ENCODE measurements around the gene TNNC2. TPM values are rescaled to one million over a fixed set of nuclear protein-coding genes. Genes with fewer than 3 reads are reported as not detected.
"Not testable (repeated sequence)": the region's sequence is repeated elsewhere in the genome, so short reads cannot be mapped to it uniquely, and the experiment has no call there.

TNNC2 gene
- total and polyA plus RNA-seq, 10 donors, result 0.54 to 3.4 (median 1.4) TPM; not detected in 5

DNA sequence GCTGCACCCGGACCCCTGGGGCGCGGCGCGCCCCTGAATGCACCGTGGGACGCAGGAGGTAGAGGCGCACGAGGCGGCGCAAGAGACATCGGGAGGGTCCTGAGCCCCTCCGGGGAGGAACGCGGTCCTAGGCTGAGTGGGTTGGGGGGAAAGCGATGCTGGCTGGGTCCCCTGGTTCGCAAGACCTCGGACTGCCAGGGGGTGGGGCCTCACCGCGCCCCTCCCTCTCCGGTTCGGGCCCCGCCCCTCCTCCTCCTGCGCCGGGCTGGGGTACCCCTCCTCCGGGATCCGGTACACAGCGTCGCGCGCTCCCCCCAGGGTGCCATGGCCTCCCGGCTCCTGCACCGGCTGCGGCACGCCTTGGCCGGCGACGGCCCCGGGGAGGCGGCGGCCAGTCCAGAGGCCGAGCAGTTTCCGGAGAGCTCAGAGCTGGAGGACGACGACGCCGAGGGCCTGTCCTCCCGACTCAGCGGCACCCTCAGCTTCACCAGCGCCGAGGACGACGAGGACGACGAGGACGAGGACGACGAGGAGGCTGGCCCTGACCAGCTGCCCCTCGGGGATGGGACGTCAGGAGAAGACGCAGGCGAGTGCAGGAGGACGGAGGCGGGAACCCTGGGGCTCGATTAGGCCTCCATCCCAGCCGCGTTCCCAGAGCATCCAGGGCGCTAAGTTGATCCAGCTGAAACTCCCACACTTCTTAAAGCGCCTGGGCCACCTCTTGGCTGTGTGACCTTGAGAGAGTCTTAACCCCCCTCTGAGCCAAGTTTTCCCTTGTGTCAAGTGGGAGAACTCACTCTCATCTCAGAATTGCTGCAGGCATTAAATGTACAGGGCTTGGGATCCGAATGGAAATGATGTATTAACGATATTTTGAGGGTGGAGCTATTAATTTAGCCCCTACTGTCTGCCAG lies 7.0 kb upstream of the TNNC2 start:
- no peaks in the 10 kb centered on the region for H3K27me3 ChIP-seq (replicated peaks in 1 of 7)
- peak overlapping the region; percentile 54 to 90 (median 68) for H3K4me3 ChIP-seq
- peak; percentile 90 for DNase-seq
- peak; percentile 53 to 81 (median 72) for TF ChIP-seq POLR2AphosphoS5 (IDR thresholded peaks at IDR 0.05)
- TF ChIP-seq, protein P1, sequence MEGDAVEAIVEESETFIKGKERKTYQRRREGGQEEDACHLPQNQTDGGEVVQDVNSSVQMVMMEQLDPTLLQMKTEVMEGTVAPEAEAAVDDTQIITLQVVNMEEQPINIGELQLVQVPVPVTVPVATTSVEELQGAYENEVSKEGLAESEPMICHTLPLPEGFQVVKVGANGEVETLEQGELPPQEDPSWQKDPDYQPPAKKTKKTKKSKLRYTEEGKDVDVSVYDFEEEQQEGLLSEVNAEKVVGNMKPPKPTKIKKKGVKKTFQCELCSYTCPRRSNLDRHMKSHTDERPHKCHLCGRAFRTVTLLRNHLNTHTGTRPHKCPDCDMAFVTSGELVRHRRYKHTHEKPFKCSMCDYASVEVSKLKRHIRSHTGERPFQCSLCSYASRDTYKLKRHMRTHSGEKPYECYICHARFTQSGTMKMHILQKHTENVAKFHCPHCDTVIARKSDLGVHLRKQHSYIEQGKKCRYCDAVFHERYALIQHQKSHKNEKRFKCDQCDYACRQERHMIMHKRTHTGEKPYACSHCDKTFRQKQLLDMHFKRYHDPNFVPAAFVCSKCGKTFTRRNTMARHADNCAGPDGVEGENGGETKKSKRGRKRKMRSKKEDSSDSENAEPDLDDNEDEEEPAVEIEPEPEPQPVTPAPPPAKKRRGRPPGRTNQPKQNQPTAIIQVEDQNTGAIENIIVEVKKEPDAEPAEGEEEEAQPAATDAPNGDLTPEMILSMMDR (IDR thresholded peaks at IDR 0.05 in 8 of 11, conservative IDR thresholded peaks at IDR 0.05 in 3 of 11), result no peak
- no peak for TF ChIP-seq POLR2A (IDR thresholded peaks at IDR 0.05)
- peak overlapping the region; percentile 64 to 93 (median 86) for H3K27ac ChIP-seq
- H3K9me3 ChIP-seq, result no peaks in the 10 kb centered on the region
- peaks cover 19 to 62% (median 46%) of the 10 kb centered on the region in 6 donors for H3K4me1 ChIP-seq
- intact Hi-C loops (cut with DNase I; ENCODE audit: low total_unique reads), result no loop called here
- H3K36me3 ChIP-seq, result peaks cover 0 to 20% (median 6%) of the 10 kb centered on the region in 6 donors
- WGBS, 5 donors, result 9 to 23% (median 13%) methylated on average over 22 to 71 of the region's 71 CpGs

DNA sequence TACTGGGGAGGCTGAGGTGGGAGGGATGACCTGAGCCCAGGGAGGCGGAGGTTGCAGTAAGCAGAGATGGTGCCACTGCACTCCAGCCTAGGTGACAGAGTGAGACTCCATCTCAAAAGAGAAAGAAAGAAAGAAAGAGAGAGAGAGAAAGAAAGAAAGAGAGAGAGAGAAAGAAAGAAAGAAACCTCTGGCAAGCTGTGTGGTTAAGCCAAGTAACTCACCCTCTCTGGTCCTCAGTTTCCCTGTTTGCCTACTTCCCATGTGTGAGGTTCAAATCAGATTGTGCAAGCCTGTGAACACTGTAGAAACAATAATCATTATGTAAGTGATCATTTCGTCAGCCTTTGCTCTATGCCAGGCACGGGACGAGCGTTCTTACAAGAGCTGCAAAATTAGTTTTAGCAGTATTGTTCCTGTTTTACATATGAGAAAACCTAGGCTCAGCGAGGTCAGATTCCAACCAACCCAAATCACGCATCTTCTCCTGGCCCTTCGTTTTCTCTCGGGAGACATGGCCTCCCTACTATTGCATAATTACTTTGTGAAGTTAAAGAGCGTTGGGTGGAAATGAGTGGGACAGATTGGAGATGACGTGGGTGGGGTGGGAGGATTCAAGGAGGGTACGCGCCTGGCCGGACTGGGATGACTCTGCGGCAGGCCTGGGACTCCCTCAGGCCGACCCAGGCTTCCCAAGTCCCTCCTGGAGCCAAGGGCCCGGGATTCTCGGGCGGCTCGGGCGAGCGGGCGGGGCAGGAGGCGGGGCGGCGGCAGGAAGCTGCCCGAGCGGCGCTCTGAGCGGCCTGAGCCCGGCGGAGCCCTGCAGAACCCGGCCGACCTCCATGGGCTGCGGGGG lies 6.1 kb upstream of the TNNC2 start, which contains the start of gene SNX21:
TSS of gene SNX21 (plus strand) at position 770 of the 853 bp plus-strand sequence. CDS start 121 bp downstream, outside the sequence.
- intact Hi-C loops (cut with DNase I; ENCODE audit: low total_unique reads), result no loop called here

DNA sequence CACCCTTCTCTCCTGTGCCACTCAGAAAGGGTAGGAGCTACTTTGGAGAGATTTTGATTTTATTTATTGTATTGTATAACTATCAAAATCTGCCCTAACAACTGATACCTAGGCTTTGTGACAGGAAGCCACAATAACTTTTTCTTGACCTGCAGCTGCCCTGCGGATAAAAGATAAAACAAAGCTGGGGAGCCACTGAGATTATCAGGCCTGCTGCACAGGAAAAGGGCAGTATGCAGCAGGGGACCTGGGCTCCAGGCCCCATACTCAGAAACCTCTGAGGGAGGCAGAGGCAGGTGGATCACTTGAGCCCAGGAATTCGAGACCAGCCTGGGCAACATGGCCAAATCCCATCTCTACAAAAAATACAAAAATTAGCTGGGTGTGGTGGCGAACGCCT lies 5.5 kb upstream of the TNNC2 start:
- DNase-seq, result no peak
- TF ChIP-seq POLR2A (IDR thresholded peaks at IDR 0.05) (no peak), POLR2AphosphoS5 (IDR thresholded peaks at IDR 0.05) (no peak)
- TF ChIP-seq, protein P1 (IDR thresholded peaks at IDR 0.05 in 8 of 11, conservative IDR thresholded peaks at IDR 0.05 in 3 of 11), result no peak
- Histone ChIP-seq H3K9me3 (no peaks in the 10 kb centered on the region), H3K27ac (peak overlapping the region; percentile 64 to 93 (median 86)), H3K27me3 (replicated peaks in 1 of 7) (no peaks in the 10 kb centered on the region), H3K4me3 (peak overlapping the region in 1 of 8 donors; percentile 90), H3K4me1 (peaks cover 19 to 62% (median 45%) of the 10 kb centered on the region in 6 donors), H3K36me3 (peaks cover 0 to 12% (median 0%) of the 10 kb centered on the region in 6 donors)
- intact Hi-C loops (cut with DNase I; ENCODE audit: low total_unique reads), result no loop called here
- WGBS, 5 donors, result 62 to 81% (median 67%) methylated on average over 4 of the region's 4 CpGs

More for the DNA sequence above, 6.1 kb upstream of the TNNC2 start, which contains the start of gene SNX21:
- H3K27me3 ChIP-seq (replicated peaks in 1 of 7), result no peaks in the 10 kb centered on the region
- H3K4me3 ChIP-seq, result peak within 1 kb of the TSS; percentile 54 to 90 (median 68)
- WGBS, 5 donors, result 6 to 17% (median 6%) methylated on average over 11 to 35 of the region's 35 CpGs
- TF ChIP-seq POLR2A (IDR thresholded peaks at IDR 0.05) (peak in 1 of 3 donors; percentile 44), POLR2AphosphoS5 (IDR thresholded peaks at IDR 0.05) (peak; percentile 51 to 70 (median 56))
- TF ChIP-seq, protein P1 (IDR thresholded peaks at IDR 0.05 in 8 of 11, conservative IDR thresholded peaks at IDR 0.05 in 3 of 11), result no peak
- peak; percentile 92 for DNase-seq
- peak within 1 kb of the TSS; percentile 64 to 93 (median 86) for H3K27ac ChIP-seq
- H3K36me3 ChIP-seq, result peaks cover 0 to 16% (median 3%) of the 10 kb centered on the region in 6 donors
- peaks cover 19 to 62% (median 45%) of the 10 kb centered on the region in 6 donors for H3K4me1 ChIP-seq
- H3K9me3 ChIP-seq, result no peaks in the 10 kb centered on the region

DNA sequence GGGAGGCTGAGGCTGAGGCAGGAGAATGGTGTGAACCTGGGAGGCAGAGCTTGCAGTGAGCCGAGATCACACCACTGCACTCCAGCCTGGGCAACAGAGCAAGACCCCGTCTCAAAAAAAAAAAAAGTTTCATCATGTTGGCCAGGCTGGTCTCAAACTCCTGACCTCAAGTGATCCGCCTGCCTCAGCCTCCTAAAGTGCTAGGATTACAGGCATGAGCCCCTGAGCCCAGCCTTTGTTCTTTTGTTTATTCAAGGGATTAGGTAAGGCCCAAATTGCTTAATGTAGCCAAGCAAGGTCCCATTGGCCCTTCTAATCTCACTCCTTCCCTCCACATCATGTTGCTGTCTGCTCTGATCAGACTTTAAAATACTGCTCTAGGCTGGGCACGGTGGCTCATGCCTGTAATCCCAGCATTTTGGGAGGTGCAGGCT lies 2.6 kb upstream of the TNNC2 start:
- WGBS, 5 donors, result 81 to 95% (median 94%) methylated on average over 4 of the region's 4 CpGs

More for the DNA sequence above, 2.6 kb upstream of the TNNC2 start:
- intact Hi-C loops (cut with DNase I; ENCODE audit: low total_unique reads); H3K27me3 ChIP-seq (replicated peaks in 1 of 7); H3K36me3 ChIP-seq; H3K27ac ChIP-seq; H3K9me3 ChIP-seq; H3K4me3 ChIP-seq: not testable (repeated sequence)
- H3K4me1 ChIP-seq, result peaks cover 6 to 38% (median 27%) of the 10 kb centered on the region in 6 donors
- peak; percentile 23 for DNase-seq

Data from spleen (tissue), 11 donors.